Thoracic aorta (tissue), 2 donors: Measurements from ENCODE around the gene GNG7. TPM values are rescaled to one million over a fixed set of nuclear protein-coding genes. Genes with fewer than 3 reads are reported as not detected.

Experiments
- ATAC-seq: fragments of 150-250 bp; one replicate; pipeline ENCODE4 v1.8.0; 2017; ENCODE audit warnings: low read depth; ENCODE audit not compliant: insufficient number of reproducible peaks, low FRiP score
- DNase-seq: peaks from one replicate; pipeline ENCODE4 v3.0.0-alpha.2; 2020; ENCODE audit warnings: low spot score
- H3K27ac ChIP-seq, 2 donors: fragments of 200-600 bp; sonication (generic); 1 replicate in 1 of 2; 2 replicates in 1 of 2; pipeline ENCODE4 v1.5.1; 2016; ENCODE audit warnings: mild to moderate bottlenecking in 2 of 2, moderate library complexity in 2 of 2
- H3K27me3 ChIP-seq: fragments of 200-600 bp; sonication (generic); replicated peaks from 2 replicates; pipeline ENCODE4 v1.6.0; 2016; ENCODE audit warnings: mild to moderate bottlenecking; ENCODE audit not compliant: insufficient read depth
- H3K36me3 ChIP-seq: fragments of 200-600 bp; sonication (generic); one replicate; pipeline ENCODE4 v1.5.1; 2016
- H3K4me1 ChIP-seq, 2 donors: fragments of 200-600 bp; sonication (generic); 1 replicate in 1 of 2; 2 replicates in 1 of 2; pipeline versions ENCODE4 v1.5.1 to v1.6.0; 2016; ENCODE audit warnings: low read depth in 2 of 2, mild to moderate bottlenecking in 1 of 2; ENCODE audit not compliant: control insufficient read depth in 1 of 2
- H3K4me3 ChIP-seq: fragments of 200-600 bp; sonication (generic); 2 replicates; pipeline ENCODE4 v1.5.1; 2016; ENCODE audit warnings: mild to moderate bottlenecking
- H3K9me3 ChIP-seq: fragments of 200-600 bp; sonication (generic); 2 replicates; pipeline ENCODE4 v1.5.1; 2016
- CTCF ChIP-seq: fragments of 200-600 bp; sonication (generic); IDR thresholded peaks from one replicate; pipeline ENCODE4 v1.5.1; 2019; ENCODE audit warnings: antibody characterized with exemption
- total RNA-seq, 2 donors: library from RNA; depleted of rRNA; stranded (reverse); fragments of >200 nt; gene quantifications; one replicate each; pipeline versions ENCODE4 v1.1.0 to v1.2.3, GENCODE V29; 2016

Gene GNG7
- total RNA-seq, 2 donors from 2014 or later: 2.3 to 3.2 TPM

- peak overlapping the region; percentile 93 to 96 for H3K27ac ChIP-seq
- DNase-seq: no peak
- no peak for TF ChIP-seq CTCF
- H3K36me3 ChIP-seq: no peaks in the 10 kb centered on the region
- no peaks in the 10 kb centered on the region for H3K27me3 ChIP-seq
- peak overlapping the region; percentile 71 for H3K4me3 ChIP-seq
- peaks cover 33 to 53% of the 10 kb centered on the region in 2 donors for H3K4me1 ChIP-seq
- H3K9me3 ChIP-seq: no peaks in the 10 kb centered on the region
- ATAC-seq: no peak
Observed at GRCh38 chr19:2579678-2580280, 122.7 kb downstream of the GNG7 start.

- peak overlapping the region; percentile 93 to 96 for H3K27ac ChIP-seq
- peaks cover 33 to 53% of the 10 kb centered on the region in 2 donors for H3K4me1 ChIP-seq
- peak; percentile 90 for TF ChIP-seq CTCF
- peak; percentile 70 for DNase-seq
- H3K9me3 ChIP-seq: no peaks in the 10 kb centered on the region
- H3K36me3 ChIP-seq: no peaks in the 10 kb centered on the region
- ATAC-seq: peak; percentile 50
- H3K27me3 ChIP-seq: no peaks in the 10 kb centered on the region
- peak overlapping the region; percentile 71 for H3K4me3 ChIP-seq
Observed at GRCh38 chr19:2578901-2579677, 123.4 kb downstream of the GNG7 start.

GRCh38 chr19:2578391-2578890 is 124.1 kb downstream of the GNG7 start:
- peaks cover 33 to 53% of the 10 kb centered on the region in 2 donors for H3K4me1 ChIP-seq
- H3K27me3 ChIP-seq: no peaks in the 10 kb centered on the region
- H3K4me3 ChIP-seq: peak overlapping the region; percentile 71
- H3K36me3 ChIP-seq: no peaks in the 10 kb centered on the region
- no peak for ATAC-seq
- TF ChIP-seq CTCF: no peak
- no peak for DNase-seq
- peak overlapping the region; percentile 93 to 96 for H3K27ac ChIP-seq
- no peaks in the 10 kb centered on the region for H3K9me3 ChIP-seq

- DNase-seq (no peak), ATAC-seq (no peak)
- H3K36me3 ChIP-seq: no peaks in the 10 kb centered on the region
- H3K27ac ChIP-seq: peak overlapping the region; percentile 93 to 96
- no peaks in the 10 kb centered on the region for H3K9me3 ChIP-seq
- no peak for TF ChIP-seq CTCF
- peaks cover 33 to 53% of the 10 kb centered on the region in 2 donors for H3K4me1 ChIP-seq
- H3K27me3 ChIP-seq: no peaks in the 10 kb centered on the region
- H3K4me3 ChIP-seq: peak overlapping the region; percentile 71
Observed at GRCh38 chr19:2577722-2578335, 124.7 kb downstream of the GNG7 start.
